GM12874 (cell line): ENCODE data around the gene ERP44.

Source experiments
- CTCF ChIP-seq: IDR thresholded peaks from 2 replicates; pipeline ENCODE4 v1.5.1; 2011; ENCODE audit warnings: low read depth, mild to moderate bottlenecking, control low read depth, low read length, moderate library complexity; ENCODE audit not compliant: insufficient read depth

Gene ERP44

DNA sequence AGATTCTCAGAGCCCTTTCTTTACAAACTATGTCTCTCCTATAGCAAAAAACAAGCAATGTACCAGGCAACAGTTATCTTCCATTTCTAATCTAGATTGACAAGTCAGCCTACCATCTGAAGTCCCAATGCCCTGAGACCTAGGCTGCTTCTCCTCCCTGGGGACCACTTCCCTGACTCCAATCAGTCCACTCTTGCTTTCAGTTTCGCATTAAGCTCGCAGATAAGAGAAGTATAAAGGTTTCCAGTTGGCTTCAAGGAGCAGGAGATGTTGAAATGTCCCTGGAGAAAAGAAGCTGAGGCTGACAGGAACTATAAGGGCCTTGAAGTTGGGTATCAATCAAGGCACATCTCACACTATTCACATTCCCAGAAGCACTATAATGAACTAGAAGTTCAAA, 32.3 kb downstream of the ERP44 start:
- no peak for TF ChIP-seq CTCF

DNA sequence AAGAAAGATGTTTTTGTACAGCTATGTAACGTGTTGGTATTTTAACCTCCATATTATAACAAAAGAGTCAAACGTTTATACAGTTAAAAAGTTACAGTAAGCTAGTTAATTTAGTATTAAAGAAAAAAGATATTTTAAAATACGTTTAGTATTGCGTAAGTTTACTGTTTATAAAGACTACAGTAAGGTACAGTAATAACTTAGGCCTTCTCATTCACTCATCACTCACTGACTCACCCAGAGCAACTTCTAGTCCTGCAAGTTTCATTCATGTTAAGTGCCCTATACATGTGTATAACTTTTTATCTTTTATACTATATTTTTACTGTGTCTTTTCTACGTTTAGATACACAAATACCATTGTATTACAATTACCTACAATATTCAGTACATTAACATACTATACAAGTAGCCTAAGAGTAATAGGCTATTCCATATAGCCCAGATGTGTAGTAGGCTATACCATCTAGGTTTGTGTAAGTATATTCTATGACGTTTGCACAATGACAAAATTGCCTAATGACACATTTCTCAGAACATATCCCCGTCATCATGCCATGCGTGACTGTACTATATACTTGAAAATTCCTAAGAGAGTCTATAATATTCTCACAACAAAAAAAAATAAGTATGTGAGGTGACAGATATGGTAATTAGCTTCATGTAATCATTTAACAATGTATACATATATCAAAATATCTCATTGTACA, 33.8 kb downstream of the ERP44 start:
- no peak for TF ChIP-seq CTCF

DNA sequence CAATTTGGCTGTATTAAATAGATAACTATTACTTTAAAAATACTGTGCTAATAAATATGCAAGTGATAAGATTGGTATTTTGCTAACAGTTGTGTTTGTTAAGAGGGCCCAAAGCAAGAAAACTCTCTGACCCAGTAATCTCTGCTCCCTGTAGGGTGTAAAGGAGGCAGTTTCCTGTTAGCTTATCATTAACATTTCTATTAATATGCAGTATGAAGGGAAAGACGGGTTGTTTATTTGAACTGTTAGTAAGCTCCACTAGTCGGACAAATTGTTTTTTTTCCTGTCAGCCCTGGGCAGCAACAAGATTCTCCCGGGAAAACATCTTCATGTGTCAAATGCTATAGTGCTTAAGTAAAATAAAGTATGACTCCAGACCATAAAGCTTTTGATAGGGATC, 35.6 kb downstream of the ERP44 start:
- no peak for TF ChIP-seq CTCF

GRCh38 chr9:100058699-100059579, 39.9 kb downstream of the ERP44 start:
- TF ChIP-seq CTCF, result no peak

- no peak for TF ChIP-seq CTCF
Measured at GRCh38 chr9:100057624-100058023, 41.2 kb downstream of the ERP44 start.

DNA sequence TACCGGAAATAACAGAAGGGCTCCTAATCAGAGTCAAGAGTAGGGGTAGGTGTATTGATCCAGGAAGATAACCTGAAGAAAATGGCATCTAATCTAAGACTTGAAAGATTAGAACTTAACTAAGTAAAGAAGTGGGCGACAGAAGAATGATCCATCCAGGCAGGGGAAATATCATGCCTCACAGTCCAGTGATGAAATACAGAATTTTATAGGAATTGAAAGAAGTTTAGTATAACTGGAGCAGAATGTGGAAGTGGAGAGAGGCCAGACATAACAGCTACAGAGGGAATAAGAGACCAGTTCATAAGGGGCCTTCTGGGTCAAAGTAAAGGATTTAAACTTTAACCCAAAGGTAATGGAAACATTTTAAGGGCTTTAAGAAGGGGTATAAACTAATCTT, 42.2 kb downstream of the ERP44 start:
- TF ChIP-seq CTCF, result no peak

- TF ChIP-seq CTCF, result no peak
Measured at GRCh38 chr9:100052375-100052774, 46.4 kb downstream of the ERP44 start.
